Measurements from ENCODE around the gene RPP25.

DNA sequence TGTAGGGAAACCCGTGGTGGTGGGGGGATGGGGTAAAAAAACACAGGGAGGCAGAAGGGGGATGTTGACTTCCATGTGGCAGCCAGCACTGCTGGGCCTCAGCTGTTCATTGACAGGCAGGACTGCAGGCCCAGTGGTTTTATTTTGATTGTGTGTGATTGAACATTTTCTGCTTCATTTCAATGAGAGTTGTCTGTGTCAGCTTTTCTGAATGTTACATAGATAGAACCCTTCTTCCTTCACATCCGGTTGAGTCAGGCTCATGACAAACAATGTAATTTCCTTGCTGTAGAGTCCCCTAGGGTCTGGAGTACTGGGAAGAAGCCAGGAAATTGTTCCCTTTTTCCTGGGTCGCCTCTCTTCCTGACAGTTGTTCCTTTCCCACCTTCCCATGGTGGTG lies 8.2 kb upstream of the RPP25 start:
- TF ChIP-seq CTCF (IDR thresholded peaks at IDR 0.05; ENCODE audit: insufficient read depth, low read length): no peak
- TF ChIP-seq POLR2AphosphoS5 (IDR thresholded peaks at IDR 0.05; ENCODE audit: low read depth): no peak
- TF ChIP-seq GABPA (IDR thresholded peaks at IDR 0.05; ENCODE audit: low read depth): no peak
- TF ChIP-seq, protein P1, sequence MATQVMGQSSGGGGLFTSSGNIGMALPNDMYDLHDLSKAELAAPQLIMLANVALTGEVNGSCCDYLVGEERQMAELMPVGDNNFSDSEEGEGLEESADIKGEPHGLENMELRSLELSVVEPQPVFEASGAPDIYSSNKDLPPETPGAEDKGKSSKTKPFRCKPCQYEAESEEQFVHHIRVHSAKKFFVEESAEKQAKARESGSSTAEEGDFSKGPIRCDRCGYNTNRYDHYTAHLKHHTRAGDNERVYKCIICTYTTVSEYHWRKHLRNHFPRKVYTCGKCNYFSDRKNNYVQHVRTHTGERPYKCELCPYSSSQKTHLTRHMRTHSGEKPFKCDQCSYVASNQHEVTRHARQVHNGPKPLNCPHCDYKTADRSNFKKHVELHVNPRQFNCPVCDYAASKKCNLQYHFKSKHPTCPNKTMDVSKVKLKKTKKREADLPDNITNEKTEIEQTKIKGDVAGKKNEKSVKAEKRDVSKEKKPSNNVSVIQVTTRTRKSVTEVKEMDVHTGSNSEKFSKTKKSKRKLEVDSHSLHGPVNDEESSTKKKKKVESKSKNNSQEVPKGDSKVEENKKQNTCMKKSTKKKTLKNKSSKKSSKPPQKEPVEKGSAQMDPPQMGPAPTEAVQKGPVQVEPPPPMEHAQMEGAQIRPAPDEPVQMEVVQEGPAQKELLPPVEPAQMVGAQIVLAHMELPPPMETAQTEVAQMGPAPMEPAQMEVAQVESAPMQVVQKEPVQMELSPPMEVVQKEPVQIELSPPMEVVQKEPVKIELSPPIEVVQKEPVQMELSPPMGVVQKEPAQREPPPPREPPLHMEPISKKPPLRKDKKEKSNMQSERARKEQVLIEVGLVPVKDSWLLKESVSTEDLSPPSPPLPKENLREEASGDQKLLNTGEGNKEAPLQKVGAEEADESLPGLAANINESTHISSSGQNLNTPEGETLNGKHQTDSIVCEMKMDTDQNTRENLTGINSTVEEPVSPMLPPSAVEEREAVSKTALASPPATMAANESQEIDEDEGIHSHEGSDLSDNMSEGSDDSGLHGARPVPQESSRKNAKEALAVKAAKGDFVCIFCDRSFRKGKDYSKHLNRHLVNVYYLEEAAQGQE (IDR thresholded peaks at IDR 0.05; ENCODE audit: insufficient replicate concordance, low read depth): no peak
